Activated CD4-positive, alpha-beta T cell treated with anti-CD3 and anti-CD28 coated beads, Interleukin-2, amount 50 U/mL, for 24 hours (primary cell): ENCODE measurements around the gene HSPB9.
A peak's percentile ranks its signal among the peaks of the same experiment; 100 is the strongest.
"Not testable (repeated sequence)": the region's sequence is repeated elsewhere in the genome, so short reads cannot be mapped to it uniquely, and the experiment has no call there.

ENCODE experiments used
- DNase-seq, 2 donors: peaks; one replicate each; pipeline ENCODE4 v3.0.0-alpha.2; 2020; ENCODE audit warnings: low read depth in 1 of 2, low spot score in 1 of 2

Gene HSPB9

DNA sequence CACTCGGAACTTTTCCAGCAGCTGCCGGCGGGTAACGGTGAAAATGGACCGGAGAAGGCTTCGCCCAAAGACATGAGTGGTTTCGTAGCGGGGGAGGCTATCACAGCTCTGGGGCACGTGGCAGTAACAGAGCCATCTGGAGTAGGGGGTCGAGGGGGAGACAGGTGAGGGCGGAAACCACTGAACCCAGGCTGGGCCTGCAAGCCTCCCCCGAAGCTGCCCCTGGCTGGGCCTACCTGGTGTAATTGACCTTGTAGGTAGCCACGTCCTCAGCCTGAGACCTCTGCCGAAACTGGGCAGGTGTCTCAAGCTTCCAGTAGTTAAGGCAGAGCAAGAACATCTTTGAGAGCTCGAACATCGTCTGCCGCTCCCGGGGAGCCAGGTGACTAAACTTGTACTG lies 3.3 kb upstream of the HSPB9 start:
- no peak for DNase-seq

DNA sequence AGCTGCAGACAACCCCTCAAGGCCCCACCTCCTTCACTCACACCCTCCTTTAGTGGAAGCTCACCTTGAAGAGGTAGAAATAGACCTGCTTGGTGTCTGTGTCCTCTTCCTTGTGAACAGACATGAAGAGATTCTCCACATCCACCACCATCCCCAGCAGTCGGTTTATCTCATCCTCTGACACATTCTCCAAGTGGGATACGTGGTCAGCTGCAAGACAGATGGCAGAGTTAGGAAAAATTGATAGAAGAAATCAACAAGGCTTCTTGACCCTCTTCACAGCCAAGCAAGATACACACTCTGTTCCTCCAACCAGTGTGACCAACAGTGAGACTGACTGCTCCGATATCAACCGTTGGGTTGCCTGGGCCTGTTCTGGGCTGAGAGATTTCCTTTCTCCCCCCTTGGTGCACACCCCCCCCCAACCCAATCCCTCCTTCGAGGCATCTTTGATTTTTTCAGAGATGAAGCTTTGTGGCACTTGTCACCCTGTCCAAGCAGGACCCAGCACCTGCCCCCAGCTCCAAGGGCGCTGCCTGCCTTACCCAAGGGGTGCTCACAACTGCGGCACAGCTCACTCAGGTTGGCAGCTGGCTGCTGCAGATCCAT lies 2.3 kb upstream of the HSPB9 start:
- no peak for DNase-seq

DNA sequence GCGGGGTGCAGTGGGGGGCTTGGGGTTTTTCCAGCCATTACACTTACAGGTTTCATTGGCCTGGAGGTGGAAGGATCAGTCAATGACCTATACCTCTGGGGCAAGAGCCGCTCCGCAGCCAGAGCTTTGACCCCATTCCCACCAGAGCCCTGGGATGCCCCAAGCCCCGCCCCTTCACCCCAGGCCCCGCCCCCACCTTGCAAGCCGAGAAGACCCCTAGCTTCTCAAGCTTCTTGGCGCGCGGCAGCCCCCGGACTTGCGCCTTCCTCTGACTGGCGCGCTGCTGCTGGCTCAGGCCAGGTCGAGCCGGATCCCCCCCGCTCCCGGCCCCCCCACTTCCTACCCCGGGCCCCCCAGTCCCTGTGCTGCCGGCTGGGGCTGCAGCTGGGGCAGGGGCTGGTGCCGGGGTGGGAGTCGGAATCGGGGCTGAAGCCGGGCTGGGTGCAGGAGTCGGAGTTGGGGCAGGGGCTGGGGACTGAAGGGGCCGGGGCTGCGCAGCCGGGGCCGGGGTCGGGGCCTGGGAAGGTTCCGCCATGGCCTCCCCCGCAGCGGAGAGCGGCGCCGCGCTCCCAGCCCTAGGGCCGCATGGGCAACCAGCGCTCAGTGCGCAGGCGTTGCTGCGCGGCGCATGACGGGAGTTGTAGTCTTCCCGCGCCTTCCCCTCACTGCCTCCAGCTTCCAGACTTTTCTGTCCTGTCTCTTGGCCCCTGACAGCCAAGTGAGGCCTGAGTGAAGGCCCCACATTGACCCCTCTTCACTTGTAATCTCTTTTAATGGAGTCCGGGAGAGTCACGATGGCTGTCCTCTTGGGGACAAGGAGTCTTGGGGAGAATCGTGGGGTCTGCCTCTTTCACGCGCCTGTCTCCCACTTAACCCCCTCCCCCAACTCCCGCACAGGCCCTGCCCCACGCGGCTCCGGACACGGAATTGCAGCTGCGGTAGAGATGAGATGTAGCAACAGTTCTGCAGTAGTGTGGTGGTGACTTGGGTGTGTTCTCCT lies 1.5 kb upstream of the HSPB9 start, which contains the start of gene KAT2A:
TSS of gene KAT2A (minus strand) at position 598 of the 1,000 bp plus-strand sequence. CDS start at position 535, 63 bp downstream.
- DNase-seq = peak; percentile 57 to 69

DNA sequence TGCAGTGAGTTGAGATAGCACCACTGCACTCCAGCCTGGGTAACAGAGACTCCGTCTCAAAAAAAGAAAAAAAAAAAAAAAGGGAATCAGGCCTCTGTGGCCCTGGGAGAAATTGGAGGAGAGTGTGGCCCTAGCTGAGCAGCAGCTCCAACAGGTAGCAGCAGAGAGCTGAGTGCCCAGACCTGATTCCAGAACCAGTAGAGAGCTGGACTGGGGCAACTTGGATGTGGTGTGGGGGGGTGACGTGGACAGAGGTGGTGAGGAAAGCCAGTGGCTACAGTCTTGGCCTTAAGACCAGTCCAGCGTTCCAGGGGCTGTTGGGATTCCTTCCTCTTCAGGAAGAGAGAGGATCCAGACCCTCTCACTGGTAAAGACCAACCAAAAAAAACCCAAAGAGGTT lies 1.7 kb downstream of the HSPB9 start:
- no peak for DNase-seq

DNA sequence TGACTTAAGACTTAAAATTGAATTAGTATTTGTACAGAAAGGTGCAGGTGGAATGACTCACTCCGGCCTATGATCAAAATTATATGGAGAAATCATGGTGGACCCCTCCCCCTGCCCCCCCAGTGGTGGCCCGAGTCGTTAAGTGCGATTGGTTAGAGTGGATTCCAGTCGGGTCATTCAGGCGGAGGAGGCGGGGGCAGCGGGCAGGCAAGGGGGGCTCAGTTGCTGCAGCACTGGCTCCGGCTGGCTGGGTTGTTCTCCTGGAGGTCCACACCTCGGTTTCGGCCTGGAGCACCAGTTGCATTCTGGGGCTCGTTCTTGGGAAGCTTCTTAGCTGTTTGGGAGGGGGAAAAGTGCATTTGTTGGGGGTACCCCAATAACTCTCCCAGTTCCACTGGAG lies 3.0 kb downstream of the HSPB9 start:
- no peak for DNase-seq

DNA sequence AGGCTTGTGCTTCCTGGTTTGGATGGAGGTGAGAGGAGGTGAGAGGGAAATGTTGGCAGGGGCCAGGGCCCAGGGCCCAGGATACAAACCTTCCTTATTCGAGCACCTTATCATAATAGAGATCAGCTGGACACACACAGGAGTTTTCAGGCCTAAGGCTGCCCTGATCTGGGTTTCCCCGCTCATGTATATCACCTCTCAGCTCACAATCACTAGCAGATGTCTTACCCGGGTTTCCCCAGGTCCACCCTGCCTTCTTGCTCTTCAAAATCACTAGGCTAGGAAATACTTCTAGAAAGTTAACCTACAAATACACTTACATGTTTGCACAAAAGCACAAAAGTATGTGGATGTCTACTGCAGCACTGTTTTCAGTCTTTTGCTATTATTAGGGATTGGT lies 4.2 kb downstream of the HSPB9 start:
- no peak for DNase-seq

DNA sequence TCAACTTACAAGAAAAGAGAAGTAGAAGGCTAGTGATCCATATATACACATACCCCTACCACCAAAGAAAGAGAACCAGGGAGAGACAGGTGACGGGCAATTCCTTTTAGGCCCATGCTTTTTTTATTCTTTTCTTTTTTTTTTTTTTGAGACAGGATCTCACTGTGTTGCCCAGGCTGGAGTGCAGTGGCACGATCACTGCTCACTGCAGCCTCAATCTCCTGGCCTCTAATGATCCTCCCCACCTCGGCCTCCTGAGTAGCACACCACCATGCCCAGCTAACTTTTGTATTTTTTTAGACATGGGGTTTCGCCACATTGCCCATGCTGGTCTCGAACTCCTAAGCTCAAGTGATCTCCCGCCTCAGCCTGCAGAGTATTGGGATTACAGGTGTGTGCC lies 4.8 kb downstream of the HSPB9 start:
- no peak for DNase-seq

DNA sequence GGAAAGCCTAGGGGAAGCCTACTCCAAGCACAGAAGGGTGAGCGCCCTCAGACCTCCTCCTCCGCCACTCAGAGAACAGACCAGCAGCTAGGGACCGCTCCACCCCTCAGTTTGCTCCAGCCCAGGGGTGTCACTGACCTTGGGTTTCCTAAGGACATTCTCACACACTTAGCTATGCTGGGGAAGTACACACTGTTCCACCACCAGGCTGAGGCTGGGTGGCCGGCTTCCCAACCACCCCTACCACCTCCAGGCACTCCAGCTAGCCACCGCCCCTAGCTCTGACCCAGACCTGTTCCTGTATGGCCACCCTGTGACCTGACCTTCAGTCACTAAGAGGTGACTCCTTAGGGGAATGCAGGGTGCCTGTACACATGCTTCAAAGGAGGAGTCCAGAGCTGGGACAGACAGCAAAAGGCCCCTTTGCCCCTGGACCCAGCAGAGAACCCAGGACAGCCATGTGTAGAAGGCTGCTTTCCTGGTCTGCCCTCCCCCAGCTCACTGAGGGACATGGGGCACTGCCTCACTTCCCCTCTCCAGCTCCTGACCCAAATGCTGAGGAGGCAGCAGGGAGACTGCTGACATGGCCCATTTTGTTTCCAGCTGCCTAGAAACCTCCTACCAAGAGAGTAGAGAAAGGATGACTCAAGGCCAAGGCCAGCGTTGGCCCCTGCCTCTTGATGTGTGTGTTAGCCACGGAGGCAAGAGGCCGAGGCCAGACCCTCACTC lies 6.7 kb downstream of the HSPB9 start:
- DNase-seq = no peak

DNA sequence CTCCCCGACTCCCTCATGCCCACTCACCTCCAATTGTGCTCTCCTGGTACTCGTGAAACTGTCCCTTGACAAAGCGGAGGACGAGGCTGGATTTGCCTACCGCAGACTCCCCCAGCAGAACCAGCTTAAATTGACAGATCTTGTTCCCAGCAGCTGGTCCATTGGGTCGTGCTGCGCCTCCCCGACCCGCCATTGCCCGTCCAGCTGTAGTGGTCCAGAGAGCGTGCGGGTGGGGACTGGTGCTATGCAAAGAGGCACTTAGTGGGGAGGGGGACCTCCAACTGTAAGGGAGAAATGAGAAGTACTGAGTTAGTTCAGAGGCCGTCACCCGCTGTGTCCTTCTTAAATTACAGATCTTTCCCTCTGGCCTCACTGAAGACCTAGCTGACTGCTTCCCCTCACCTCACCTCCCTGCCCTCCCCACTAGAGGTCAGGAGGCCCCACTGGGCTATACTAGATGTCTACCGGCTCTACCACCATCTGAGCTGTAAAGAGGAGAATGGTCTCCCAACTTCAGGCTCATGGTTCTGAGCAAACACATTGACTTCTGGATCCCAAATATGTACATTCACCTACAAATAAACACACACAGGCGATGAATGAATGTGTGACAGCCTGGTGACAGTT lies 7.8 kb downstream of the HSPB9 start:
- DNase-seq = no peak

DNA sequence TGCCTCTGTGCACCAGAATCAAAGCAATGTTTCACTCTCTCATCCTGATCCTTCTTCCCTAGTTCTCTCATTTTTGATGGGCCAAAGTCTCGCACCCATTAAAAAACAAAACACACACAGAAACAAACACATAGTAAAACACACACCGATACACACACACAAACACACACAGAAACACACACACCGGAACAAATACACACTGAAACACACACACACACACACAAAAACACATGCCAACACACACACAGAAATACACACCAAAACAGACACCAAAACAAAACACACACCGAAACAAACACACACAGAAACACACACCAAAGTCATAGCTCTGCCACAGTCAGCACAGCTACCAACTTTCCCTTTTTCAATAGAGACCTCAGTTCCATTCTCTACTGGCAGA lies 8.6 kb downstream of the HSPB9 start:
- no peak for DNase-seq

DNA sequence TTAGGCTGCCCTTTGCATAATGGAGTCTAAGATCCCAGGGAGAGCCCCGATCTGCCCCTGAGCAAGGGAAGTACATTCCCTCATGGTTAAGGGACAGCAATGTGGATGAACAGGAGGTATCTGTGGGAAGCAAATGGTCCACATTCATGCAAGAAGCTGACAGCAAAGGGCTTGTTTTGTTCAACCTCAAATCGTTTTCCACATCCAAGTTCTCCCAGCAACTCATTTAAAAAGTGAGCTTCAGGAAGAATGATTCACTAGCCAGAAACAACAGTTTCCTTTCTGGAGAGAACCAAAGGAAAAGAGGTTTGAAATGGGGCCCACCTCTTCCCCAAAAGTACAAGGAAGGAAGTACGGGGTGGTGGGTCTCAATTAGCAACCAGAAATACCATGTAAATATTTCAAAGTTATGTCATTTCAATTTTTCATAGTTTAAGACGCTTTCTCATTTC lies 9.4 kb downstream of the HSPB9 start:
- no peak for DNase-seq

DNA sequence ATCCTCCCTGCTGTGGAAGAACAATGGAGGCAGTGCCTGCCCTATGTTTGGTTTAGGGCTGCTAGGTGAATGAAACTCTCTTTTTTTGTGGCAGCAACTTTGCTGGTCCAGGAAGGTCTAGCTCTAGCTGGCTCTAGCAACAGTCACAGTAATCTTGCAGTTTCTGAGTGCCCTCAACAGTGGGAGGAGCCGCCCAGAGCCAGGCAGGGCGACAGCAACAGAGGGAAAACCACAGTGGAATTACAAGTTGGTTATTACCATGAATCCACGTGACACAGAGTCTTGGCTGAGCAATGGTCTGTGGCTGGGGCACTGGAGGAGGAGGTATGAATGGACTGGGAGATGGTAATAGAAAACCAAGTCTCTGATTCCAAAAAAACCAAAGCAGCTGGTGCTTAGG lies 10.3 kb downstream of the HSPB9 start:
- no peak for DNase-seq

DNA sequence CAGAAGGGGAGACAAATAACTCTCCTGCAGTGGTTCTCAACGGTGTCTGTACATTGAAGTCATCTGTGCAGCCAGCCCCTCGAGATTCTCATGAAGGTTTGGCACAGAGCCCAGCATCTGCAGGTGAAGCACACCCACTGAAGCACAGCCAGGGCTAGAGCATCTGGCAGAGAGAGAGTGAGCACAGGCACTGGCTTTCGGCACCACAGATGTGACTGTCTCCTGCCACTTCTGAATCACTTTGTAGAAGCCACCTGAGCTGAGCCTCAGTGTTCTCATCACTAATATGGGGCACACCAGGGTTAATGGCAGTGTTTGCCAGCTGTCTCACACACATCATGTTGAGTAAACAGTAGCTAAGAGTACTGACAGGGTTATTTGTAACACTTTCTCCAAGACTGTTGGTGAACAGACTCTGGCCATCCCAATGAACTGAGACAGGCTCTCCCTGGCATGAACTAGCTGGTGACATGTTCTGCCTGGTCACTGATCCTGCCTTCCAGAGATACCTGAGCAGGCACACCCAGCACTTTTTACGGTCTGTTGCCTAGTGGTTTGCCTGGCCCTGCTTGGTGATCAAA lies 10.9 kb downstream of the HSPB9 start:
- no peak for DNase-seq

DNA sequence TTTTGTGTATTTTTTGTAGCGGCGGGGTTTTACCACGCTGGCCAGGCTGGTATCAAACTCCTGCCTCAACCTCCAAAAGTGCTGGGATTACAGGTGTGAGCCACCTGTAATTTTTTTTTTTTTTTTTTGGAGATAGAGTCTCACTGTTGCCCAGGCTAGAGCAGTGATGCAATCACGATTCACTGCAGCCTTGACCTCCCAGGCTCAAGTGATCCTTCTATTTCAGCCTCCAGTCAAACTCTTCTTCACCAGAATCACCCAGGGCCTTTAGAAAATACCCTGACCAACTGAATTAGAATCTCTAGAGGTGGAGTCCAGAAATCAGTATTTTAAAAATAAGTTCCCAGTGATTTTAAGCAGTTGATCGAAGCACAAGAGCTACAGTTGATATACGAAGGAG lies 12.5 kb downstream of the HSPB9 start:
- DNase-seq = no peak

DNA sequence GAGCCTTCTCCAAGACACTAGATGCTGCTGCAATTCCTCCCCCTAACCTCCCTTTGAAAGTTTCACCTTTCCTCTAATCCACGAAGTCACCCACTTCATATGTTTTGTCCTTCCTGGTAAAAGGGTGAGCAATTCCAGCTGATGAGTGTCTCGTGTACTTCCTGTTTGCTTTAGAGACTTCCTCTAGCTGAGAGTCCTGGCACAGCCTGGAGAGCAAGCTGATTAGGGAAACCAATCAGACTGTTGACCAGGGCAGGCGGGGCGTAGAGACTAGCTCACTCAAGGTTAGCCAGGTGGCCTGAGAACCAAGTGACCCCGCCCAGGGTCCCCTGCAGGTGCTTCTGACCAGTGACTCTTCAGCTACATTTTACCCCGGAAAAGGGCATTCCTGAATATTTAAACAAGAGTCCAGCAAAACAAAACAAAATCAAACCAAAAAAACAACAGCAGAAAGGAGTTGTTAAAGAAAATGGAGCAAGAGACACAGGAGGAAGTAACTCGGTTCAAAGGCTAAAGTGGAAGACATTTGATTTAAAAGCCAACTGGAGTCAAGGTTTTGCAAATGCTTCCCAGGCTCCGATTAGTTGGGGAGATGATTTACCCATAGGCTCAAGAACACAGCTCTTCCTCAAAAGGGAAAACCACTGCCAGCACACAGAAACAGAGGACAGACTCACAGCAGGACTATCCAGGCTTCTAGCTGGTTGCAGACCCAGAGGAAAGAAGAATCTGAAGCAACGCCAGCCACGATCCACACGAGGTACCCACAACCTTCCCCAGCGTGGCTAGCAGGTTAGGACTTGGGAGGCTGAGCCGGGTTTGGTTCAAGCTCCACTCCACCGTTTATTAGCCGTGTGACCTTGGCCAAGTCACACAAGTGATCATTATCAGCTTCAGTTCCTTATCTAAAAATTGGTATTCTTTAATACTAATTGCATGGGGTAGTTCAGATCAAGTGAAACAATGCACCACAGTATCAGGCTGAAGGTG lies 13.4 kb downstream of the HSPB9 start:
- no peak for DNase-seq

DNA sequence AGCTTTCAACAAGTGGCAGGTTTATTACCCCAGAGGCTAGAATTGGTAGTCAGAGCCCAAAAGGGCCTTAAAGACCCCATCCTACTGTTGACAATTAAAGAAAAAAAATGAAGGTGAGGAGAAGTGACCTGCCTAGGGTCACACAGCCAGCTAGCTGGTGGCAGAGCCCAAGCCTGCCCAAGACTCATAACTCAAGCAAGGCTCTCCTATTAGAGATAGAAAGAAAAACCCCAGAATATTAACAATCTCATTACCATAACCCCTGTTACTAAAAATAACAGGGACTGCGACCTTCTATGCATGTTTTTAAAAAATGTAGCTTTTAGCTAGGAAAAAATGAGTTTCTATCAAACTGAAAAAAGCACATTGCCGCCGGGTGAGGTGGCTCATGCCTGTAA lies 14.0 kb downstream of the HSPB9 start:
- no peak for DNase-seq

DNA sequence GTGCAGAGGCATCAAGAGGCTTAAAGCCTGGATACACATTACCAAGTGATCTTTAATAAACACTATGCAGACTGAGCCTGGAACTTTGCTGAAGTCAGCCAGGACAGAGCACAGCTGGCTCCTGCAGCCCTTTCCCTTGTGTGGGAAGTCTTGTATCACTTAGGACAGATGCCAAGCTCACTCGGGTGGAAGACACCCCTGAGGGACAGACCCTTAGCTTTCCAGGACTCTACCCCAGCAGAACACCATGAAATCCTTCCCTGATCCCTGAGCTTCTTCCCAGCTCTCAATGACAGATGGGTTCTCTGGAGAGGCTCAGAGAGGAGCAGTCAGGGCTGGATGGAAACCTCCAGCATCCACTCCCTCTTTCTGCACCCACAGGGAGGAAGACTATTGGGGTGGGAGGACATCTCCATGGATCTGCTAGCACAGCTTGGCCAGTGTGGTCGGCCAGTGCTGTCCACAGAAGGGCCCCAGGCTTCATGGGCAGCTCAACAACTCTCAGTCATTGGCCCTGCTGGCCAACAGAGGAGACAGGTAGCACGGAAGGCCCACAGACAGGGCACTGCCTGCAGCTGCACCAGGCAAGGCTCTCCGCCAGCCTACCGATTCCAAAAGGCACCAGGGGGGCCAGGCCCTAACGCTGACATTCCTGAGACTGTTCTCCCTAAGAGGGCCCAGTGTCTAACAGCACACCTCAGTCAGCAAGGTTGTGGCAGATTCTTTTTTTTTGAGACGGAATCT lies 16.3 kb downstream of the HSPB9 start:
- DNase-seq = no peak

DNA sequence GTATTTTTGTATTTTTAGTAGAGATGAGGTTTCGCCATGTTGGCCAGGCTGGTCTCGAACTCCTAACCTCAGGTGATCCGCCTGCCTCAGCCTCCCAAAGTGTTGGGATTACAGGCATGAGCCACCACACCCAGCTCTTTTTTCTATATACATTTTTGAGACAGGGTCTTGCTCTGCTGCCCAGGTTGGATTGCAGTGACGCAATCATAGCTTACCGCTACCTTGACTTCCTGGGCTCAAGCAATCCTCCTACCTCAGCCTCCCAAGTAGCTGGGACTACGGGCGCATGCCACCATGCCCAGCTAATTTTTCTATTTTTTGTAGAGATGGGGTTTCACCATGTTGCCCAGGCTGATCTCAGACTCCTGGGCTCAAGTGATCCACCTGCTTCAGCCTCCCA lies 18.1 kb downstream of the HSPB9 start:
- not testable (repeated sequence) for DNase-seq

DNA sequence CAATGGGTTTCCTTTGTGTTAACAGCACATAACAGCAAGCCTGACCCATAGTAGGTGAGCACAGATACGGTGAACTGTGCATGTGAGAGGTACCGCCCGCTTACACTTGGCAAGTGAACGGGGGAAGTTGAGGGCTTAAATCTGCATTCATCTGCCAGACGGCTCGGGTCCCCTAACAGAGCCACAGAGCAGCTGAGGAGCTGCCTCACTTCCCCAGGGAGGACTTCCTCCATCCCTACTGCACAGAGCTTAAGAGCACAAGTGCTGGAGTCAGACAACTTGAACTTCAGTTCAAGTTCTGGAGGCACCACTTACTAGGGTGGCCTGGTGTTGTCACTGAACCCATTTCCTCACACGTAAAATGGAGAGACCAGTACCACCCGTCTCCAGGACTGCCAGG lies 18.8 kb downstream of the HSPB9 start:
- DNase-seq = no peak
